GM18868 (cell line): ENCODE results near the gene AGPS.

ENCODE experiments used
- ATAC-seq: cut with Tn5 transposase; IDR thresholded peaks from one replicate; pipeline ENCODE4 v1.9.1; 2021; ENCODE audit warnings: mild to moderate bottlenecking, moderate library complexity; ENCODE audit not compliant: unreplicated experiment

AGPS gene

GRCh38 chr2:177582000-177582399, 189.4 kb downstream of the AGPS start:
- no peak for ATAC-seq

- ATAC-seq: no peak
Observed at GRCh38 chr2:177584030-177584692, 191.6 kb downstream of the AGPS start.

GRCh38 chr2:177585234-177585863, 192.8 kb downstream of the AGPS start:
- no peak for ATAC-seq

GRCh38 chr2:177586154-177586553, 193.6 kb downstream of the AGPS start:
- ATAC-seq: no peak

GRCh38 chr2:177587371-177587770, 194.8 kb downstream of the AGPS start:
- ATAC-seq: no peak

- no peak for ATAC-seq
Observed at GRCh38 chr2:177588671-177589070, 196.1 kb downstream of the AGPS start.

- no peak for ATAC-seq
Observed at GRCh38 chr2:177589186-177589585, 196.6 kb downstream of the AGPS start.

GRCh38 chr2:177592397-177592796, 199.8 kb downstream of the AGPS start:
- no peak for ATAC-seq

- no peak for ATAC-seq
Observed at GRCh38 chr2:177592945-177593344, 200.4 kb downstream of the AGPS start.

GRCh38 chr2:177593402-177593801, 200.8 kb downstream of the AGPS start:
- no peak for ATAC-seq
